Right kidney (tissue), 1 donor: ENCODE measurements around the gene ZSWIM1.
"Not testable (repeated sequence)": the region's sequence is repeated elsewhere in the genome, so short reads cannot be mapped to it uniquely, and the experiment has no call there.

Source experiments
- DNase-seq: peaks from one replicate; pipeline ENCODE4 v3.0.0-alpha.2; 2016

The ZSWIM1 gene

DNA sequence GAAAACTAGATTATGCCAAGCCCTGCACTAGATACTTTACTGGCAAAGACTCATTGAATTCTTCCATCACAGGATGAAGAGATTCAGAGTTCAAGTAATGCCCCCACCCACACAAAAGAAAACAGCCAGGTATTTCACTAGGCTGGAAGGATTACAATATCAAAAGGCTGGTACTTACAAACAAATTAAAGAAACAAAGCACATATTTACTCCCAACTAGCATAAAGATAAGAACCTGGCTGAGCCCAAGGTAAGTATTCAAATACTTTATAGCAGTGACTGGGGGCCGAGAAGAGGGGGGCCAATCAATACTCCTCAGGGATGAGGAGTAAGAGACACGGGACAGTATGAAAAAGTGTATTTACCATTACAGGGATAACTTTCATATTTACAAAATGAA lies 27.5 kb upstream of the ZSWIM1 start:
- no peak for DNase-seq

DNA sequence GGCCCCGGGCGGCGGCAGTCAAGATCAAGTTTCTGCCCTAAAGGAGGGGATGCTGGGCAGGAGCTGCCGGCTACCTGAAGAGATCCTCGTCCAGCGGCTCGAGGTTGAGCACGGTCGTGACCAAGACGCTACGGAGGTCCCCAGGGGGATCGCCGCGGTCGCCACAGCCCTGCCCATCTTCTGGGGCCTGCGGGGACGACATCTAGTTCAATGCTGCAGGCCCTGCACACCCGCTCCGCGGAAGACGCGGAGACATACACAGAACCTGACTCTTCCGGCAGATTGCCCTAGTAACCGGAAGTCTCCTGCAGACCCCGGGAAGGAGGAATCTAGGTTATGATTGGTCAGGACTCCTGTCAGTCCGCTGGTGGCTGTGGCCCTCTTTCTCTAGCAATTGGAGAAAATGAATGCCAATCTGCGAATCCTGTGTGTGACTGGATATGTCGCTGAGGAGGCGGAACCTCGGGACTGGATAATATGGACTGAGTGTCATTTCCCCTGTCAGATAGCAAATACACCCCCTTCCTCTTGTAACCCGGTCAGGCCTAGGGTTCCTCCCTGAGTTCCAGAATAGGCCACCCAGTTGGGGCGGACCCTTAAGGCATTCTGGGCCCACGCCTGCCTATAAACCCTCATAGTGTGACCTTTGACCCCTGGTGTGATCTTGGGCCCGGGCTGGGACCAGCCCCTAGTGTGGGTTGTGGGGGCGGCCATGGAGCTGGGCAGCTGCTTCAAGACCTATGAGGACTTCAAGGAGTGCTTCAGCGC lies 23.7 kb upstream of the ZSWIM1 start, which contains the start of the genes ACOT8 and ZSWIM3:
TSS of gene ACOT8 (minus strand) at position 279 of the 768 bp plus-strand sequence. CDS start at position 202, 77 bp downstream.
TSS of gene ZSWIM3 (plus strand) at position 501 of the 768 bp plus-strand sequence. CDS start at position 713, 212 bp downstream.
- peak; percentile 88 for DNase-seq

DNA sequence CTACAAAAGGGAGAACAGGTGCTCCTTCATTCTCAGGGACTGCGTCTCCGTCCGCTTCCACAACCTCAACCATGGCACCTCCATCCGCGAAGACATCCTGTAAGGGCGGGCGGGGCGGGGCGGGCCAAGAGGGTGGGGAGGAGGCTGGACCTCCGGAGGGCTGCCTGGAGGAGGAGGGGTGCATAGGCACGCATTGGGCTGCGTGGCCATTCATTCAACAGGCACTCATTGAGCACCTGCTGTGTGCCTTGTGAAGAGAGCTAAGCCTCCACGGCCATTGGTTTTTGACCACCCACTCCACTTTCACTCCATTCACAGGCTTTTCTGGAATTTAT lies 23.2 kb upstream of the ZSWIM1 start:
- DNase-seq, result no peak

DNA sequence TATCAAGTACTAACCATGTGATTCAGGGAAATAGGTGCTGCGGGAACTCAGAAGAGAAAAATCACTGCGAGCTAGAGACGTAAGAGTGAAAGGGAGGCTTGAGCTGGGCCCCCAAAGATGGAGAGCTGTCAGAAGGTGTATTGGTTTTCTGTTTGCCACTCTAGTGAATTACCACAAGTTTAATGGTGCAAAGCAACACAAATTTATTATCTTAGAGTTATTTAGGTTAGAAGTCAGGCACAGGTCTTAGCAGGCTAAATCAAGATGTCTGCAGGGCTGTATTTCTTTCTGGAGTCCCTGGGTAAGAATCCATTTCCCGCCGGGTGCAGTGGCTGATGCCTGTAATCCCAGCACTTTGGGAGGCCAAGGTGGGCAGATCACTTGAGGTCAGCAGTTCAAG lies 21.1 kb upstream of the ZSWIM1 start:
- DNase-seq, result no peak

DNA sequence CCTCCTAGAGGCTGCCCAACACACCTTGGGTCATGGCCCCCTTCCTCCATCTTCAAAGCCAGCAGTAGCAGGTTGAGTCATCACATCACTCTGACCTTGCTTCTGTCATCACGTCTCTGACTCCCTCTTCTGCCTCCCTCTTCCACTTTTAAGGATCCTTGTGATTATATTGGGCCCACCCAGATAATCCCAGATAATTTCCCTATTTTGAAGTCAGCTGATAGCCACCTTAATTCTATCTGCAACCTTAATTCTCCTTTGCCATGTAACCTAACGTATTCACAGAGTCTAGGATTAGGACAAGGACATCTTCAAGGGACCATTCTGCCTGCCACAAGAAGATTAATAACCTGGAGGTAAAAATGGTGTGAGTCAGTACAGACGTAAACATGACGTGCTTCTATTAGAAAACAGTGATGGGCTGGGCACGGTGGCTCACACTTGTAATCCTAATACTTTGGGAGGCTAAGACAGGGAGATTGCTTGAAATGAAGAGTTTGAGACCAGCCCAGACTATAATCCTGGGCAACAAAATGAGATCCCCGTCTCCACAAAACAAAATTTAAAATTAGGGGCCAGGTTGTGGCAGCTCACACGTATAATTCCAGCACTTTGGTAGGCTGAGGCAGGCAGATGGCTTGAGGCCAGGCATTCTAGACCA lies 20.3 kb upstream of the ZSWIM1 start:
- no peak for DNase-seq

DNA sequence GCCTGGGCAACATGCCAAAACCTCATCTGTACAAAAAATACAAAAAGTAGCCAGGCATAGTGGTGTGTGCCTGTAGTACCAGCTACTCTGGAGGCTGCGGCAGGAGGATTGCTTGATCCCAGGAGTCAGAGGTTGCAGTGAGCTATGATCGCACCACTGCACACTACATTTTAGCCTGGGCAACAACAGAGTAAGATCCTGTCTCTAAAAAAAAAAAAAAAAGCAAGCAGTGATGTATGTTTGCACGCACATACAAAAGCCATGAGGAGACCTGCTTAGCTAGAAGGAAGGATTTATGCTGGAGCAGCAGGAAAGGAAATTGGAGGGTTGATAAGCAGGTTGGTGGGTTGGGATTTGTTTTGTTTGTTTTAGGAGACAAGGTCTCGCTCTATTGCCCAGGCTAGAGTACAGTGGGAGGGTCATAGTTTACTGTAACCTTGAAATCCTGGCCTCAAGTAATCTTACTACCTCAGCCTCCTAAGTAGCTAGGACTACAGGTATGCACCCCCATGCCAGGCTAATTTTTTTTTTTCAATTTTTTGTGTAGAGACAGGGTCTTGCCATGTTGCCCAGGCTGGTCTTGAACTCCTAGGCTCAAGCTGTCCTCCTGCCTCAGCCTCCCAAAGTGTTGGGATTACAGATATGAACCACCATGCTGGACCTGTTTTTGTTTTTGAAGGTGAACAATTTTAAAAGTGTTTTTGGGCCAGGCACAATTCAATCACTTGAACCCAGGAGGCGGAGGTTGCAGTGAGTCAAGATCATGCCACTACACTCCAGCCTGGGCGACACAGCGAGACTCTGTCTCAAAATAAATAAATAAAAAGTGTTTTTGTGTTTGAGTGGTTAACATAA lies 19.6 kb upstream of the ZSWIM1 start:
- DNase-seq, result no peak

DNA sequence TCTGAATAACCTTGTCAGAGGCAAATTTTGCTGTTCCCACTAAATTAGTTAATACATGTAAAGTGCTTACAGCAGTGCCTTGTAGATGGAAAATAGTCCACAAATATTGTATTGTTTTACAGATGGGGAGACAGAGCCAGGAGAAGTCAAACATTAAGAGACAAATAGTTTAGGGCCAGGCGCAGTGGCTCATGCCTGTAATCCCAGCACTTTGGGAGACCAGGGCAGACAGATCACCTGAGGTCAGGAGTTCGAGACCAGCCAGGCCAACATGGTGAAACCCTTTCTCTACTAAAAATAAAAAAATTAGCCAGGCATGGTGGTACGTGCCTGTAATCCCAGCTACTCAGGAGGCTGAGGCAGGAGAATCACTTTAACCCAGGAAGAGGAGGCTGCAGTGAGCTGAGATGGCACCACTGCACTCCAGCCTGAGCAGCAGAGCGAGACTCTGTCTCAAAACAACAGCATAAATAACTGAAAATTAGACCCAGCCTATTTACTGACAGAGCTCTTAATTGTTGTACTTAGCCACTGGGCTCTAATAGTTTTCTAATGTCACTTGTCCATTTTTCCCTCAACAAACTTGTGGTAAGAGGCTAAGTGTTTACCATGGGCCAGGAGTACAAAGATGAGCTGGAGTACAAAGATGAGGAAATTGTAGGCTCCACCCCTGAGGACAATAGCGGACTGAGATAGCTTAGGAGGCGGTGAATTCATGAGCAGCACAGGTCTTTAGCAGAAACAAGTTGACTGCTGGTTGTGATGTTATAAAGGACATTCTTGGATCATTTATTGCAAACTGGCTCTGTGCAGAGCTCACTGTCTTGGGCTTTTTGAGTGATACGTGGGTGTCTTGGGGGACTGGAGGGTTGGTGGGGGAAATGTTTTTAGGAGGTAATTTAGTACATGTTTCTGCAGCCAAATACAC lies 17.2 kb upstream of the ZSWIM1 start:
- no peak for DNase-seq

DNA sequence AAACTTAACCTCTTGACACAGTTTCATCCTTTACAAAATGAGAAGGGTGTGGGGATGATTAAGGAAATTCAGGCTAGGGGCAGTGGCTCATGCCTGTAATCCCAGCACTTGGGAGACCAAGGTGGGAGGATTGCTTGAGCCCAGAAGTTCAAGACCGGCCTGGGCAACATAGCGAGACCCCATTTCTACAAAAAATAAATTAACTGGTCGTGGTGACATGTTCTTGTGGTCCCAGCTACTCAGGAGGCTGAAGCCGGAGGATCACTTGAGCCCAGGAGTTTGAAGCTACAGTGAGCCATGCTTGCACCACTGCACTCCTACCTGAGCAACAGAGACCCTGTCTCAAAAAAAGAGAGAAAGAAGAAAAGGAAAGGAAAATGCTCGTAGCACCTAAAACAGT lies 14.6 kb upstream of the ZSWIM1 start:
- no peak for DNase-seq

DNA sequence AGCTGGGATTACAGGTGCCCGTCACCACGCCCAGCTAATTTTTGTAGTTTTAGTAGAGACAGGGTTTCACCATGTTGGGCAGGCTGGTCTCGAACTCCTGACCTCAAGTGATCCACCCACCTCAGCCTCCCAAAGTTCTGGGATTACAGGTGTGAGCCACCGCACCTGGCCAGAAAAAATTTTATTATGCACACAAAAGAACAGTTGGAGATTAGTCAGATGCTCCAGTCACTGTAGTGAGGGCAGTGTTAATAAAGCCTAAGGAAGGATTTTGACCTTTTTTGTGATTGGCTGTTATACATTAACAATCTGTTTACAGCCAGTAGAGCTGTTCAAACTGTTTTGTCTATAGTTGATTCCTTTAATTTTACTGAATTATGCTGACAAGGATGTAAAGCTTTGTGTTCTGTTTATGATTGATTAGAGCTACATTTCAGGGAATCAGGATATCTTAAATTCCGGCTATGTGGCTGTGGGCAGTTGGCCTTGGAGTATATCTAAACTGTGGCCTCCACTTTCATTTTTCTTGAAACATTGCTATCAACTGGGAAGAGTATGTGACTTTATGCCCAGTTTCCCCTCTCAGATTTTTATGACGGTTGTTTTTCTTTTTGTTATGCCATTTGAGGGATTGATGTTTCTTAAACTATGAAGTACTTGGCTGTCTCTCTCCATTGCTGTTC lies 13.8 kb upstream of the ZSWIM1 start:
- no peak for DNase-seq

DNA sequence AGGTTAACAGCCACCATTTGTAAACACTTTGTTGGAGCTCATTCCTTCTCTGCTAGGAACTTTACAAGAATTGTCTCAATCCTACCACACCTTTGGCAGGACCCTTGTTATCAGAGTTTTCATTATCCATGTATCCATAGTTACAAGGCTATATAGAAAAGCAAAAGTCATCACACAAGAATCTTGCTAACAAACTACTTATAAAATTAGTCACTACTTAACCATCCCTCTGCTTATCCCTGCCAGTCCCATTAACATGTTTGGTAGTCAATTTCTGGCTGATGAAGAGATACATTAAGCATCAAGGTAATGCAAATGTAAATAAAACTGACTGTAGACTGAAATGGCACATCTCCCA lies 13.2 kb upstream of the ZSWIM1 start:
- DNase-seq, result no peak

DNA sequence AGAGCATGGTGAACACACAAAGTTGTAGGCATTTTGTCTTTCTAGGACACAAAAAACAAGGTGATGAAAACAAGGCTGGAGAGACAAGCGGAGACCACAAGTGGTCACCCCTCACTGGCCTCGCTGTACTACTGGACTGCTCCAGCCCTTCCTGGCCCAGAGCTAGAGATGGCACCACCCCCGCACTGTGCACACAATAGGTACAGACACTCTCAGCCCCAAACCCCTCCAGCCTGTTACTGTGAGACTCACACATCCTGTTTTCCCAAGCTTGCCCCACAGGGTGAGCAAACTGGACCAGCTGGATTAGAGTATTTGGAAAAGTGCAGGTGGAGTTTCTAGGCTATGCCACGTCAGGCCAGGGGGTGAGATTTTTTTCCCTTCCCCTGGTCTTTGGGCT lies 8.4 kb upstream of the ZSWIM1 start:
- no peak for DNase-seq

DNA sequence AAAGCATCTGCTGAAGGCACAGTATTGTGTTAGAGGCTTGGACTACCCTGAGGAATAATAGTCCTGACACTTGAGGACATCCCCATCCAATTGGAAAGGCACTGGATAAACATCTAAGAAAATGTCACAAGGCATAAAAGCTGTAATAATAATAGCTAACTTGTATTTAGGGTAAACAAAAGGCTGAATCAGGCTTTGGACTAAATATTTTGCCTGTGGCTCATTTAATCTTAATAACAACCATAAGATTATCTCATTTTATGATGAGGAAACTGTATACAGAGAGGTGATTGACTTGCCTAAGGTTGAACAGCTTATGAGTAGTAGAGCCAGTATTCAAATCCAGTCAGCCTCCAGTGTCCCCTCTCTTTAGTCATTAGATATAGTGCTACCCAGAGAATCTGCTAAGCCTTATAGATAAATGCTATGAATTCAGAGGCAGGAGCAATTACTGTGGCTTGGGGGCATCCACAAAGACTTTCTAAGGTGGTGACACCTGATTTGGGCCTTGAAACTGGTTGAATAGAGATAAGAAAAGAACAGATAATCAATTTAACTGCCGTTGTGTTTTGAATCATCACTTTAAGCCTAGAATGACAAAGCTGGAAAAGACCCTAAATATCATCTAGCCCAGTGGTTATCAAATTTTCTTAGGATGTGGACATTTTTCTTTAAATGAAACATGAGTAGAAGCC lies 7.5 kb upstream of the ZSWIM1 start:
- no peak for DNase-seq

DNA sequence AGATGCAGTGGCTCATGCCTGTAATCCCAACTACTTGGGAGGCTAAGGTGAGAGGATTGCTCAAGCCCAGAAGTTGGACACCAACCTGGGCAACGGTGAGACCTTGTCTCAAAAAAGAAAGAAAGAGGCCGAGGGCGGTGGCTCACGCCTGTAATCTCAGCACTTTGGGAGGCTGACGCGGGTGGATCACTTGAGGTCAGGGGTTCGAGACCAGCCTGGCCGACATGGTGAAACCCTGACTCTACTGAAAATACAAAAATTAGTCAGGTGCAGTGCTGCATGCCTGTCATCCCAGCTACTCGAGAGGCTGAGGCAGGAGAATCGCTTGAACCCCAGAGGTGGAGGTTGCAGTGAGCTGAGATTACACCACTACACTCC lies 6.9 kb upstream of the ZSWIM1 start:
- not testable (repeated sequence) for DNase-seq

DNA sequence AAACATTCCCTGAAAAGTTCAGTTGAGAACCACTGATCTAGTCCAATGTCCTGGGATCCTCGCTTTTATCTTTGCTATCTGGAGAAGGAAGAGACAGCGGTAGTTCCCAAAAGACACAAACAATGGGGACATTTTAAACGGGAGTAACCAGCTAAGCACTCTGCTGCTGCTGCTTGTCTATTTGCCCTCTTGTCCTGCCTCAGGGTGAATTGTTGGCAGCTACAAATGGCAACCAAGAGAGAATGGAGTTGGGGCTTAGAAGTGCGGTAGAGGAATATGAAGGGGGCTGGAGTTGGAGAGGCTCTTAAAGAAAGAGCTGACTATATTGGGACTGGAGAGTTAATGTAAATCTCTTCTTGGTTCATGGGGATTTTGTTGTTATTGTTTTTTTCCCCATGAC lies 6.5 kb upstream of the ZSWIM1 start:
- DNase-seq, result no peak

DNA sequence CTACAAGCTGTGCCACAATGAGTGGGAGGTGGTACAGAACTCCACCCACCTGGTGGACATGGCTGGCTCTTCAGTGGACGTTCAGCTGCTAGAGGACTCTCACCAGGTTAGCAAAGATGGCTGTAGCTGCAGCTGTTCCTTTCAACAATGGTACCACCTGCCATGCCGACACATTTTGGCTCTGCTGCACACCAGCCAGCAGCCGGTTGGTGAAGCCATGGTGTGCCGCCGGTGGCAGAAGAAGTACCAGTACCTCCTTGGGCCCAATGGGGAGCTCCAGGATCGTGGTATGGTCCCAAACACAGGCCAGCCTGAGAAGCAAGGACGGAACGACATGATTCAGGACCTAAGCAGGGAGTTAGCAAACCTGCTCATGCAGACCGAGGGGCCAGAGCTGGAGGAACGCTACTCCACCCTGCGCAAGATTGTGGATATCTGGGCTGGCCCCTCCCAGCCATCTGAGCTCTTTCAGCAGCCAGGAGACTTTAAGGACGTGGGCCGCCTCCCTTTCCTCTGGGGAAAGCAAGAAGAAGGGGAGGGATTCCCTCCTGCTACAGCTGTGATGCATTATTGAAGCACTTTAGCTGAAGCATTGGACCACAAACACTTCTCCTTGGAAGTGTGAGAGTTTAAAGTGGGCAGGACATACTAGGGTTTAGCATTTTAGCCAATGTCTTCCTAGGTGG lies 2.8 kb upstream of the ZSWIM1 start:
- DNase-seq, result no peak

DNA sequence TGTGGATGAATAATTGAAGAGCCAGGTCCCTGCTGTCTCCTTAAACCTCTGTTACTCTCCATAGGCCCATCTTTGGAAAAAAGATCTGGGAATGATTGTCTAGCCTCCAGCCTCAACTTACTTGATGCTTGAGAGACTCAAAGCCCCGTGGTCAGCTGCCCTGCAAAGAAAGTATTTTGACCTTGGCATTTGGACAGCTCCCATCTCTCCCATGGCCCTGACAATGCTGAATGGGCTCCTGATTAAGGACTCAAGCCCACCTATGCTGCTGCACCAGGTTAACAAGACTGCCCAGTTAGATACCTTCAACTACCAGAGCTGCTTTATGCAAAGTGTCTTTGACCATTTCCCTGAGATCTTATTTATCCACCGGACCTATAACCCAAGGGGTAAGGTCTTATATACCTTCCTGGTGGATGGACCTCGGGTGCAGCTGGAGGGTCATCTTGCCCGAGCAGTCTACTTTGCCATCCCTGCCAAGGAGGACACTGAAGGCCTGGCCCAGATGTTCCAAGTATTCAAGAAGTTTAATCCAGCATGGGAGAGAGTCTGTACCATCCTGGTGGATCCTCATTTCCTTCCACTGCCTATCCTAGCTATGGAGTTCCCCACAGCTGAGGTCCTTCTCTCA lies 1.6 kb downstream of the ZSWIM1 start:
- DNase-seq, result no peak

DNA sequence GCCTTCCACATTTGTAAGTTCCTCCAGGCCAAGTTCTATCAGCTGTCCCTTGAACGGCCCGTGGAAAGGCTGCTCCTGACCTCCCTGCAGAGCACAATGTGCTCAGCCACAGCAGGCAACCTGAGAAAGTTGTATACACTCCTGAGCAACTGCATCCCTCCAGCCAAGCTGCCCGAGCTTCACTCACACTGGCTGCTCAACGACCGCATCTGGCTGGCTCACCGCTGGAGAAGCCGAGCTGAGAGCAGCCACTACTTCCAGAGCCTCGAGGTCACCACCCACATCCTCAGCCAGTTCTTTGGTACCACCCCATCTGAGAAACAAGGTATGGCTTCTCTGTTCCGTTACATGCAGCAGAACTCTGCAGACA lies 2.1 kb downstream of the ZSWIM1 start:
- no peak for DNase-seq

DNA sequence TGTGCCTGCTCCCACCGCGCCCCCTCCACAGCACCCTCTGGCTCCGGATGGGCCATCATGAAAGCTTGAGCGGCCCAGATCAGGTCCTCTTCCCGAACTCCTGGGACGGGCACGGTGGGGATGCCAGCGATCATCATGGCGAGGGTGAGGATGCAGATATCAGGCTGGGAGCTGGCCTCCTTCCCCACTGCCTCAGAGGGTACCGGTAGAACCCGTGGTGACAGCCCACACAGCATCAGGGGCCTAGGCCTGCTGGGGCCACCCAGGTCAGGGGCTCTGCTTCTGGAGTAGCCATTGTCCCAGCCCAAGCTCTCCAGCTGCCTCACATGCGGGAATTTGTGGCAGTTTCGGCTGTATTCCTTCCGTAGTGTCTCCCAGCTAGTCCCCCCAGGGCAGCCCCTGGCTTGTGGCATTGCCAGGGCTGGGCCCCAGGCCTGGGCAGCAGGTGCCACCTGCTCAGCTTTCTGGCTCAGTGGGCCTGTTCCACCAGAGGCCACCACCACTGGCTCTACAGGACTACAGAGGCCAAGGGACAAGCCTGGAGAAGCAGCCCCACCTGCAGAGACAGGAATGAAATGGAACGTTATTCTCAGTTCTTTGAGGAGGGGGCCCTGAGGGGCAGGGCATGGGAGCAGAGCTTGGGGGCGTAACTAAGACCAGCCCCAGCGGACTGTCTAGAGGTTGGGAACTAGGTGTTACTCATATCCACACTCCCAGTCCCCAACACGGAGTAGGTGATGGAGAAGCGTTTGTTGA lies 5.7 kb downstream of the ZSWIM1 start:
- DNase-seq, result no peak

DNA sequence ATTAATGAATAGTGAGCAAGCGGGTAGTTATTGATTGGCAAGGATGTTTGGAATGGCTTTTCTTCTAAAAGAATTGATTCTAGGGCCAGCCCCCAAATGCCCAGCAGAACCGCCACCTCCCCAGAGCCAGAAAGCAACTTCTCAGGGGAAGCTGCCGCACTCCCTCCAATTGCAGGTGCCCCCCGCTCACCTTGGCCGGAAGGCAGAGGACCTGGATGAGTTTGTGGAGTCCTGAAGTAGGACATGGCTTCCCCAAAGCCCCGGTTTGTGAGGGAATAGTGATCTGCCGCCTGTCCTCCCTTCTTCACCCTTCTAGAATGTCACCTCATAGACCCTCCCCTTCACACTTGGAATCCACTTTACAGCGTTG lies 6.3 kb downstream of the ZSWIM1 start, which contains the start of gene SPATA25:
TSS of gene SPATA25 (minus strand) at position 277 of the 370 bp plus-strand sequence. CDS start at position 245, 32 bp downstream.
- no peak for DNase-seq
